Dendritic cell treated with granulocyte-macrophage colony-stimulating factor and Interleukin-4, amounts not matched to agents 40 ng/mL and 50 ng/mL, for 4 days (primary cell): ENCODE data around the gene AP4M1.
A peak's percentile ranks its signal among the peaks of the same experiment; 100 is the strongest.

ENCODE experiments used
- H3K27ac Mint-ChIP-seq: one replicate; pipeline ENCODE4 v1.8.0; 2022; ENCODE audit warnings: mild to moderate bottlenecking, mixed read lengths
- H3K27me3 Mint-ChIP-seq: one replicate; pipeline ENCODE4 v1.8.0; 2022; ENCODE audit warnings: mild to moderate bottlenecking, mixed read lengths
- H3K36me3 Mint-ChIP-seq: one replicate; pipeline ENCODE4 v1.8.0; 2022; ENCODE audit warnings: low read depth, mixed read lengths
- H3K4me1 Mint-ChIP-seq: one replicate; pipeline ENCODE4 v1.8.0; 2022; ENCODE audit warnings: low read depth, mixed read lengths
- H3K4me3 Mint-ChIP-seq: one replicate; pipeline ENCODE4 v1.8.0; 2022; ENCODE audit warnings: mild to moderate bottlenecking, moderate library complexity, mixed read lengths
- H3K9me3 Mint-ChIP-seq: one replicate; pipeline ENCODE4 v1.8.0; 2022; ENCODE audit warnings: mixed read lengths
- intact Hi-C: fragments of 100-400 bp; cut with micrococcal nuclease; formaldehyde crosslinking; loops from one replicate; pipeline ENCODE4 v1.15.0; 2022

The AP4M1 gene

DNA sequence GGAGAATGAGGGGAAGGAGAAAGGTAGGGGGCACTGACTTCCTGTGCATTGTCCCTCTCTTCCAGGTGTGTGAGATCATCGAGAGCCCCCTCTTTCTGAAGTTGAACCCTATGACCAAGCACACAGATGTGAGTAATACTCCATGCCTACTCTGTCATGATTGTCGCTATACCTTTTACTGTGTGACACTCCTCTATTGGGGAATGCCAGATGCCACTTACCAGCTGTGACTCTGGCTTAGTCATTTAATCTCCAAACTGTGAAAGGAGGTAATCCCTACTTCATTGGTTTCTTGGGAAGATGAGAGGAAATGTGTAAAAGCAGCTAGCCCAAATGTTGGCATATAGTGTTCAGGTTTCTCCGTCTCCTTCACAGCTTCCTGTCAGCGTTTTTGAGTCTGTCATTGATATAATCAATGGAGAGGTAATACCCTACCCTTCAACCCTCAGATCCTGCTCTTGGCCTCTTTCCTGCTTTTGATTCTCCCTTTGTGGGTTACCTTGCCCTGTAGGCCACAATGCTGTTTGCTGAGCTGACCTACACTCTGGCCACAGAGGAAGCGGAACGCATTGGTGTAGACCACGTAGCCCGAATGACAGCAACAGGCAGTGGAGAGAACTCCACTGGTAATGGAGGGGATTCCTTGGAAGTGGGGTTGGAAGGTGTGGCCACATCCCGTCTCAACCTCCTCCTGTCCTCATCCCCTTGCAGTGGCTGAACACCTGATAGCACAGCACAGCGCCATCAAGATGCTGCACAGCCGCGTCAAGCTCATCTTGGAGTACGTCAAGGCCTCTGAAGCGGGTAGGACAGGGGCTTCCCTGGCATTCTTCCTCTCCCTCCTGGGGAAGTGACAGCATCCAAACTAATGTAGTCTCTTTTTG, 10.7 kb upstream of the AP4M1 start:
- no peak overlapping the region for H3K27ac Mint-ChIP-seq
- no peak overlapping the region for H3K4me3 Mint-ChIP-seq
- intact Hi-C loops: no loop called here
- H3K9me3 Mint-ChIP-seq: no peaks in the 10 kb centered on the region
- H3K27me3 Mint-ChIP-seq: no peaks in the 10 kb centered on the region
- peaks cover 72% of the 10 kb centered on the region for H3K36me3 Mint-ChIP-seq
- peaks cover 36% of the 10 kb centered on the region for H3K4me1 Mint-ChIP-seq

DNA sequence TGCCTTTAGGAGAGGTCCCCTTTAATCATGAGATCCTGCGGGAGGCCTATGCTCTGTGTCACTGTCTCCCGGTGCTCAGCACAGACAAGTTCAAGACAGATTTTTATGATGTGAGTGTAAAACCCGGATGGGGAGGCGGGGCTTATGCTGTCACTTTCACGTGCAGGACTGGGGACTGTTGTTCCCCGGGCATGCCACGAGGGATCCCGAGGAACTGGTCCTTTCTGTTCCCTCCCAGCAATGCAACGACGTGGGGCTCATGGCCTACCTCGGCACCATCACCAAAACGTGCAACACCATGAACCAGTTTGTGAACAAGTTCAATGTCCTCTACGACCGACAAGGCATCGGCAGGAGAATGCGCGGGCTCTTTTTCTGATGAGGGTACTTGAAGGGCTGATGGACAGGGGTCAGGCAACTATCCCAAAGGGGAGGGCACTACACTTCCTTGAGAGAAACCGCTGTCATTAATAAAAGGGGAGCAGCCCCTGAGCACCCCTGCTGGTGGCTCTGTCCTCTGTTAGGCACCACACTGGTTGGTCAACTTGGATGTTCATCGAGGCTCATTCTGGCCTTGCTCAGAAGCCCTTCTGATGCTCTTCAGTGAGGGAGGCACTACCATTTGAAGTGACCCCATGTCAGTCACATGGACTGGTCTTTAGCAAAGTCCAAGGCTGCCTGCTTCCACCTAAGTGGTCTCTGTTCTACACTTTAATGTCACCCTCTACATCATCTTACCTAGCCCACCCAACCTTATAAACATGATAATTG, 9.8 kb upstream of the AP4M1 start:
- peaks cover 34% of the 10 kb centered on the region for H3K4me1 Mint-ChIP-seq
- intact Hi-C loops: no loop called here
- no peak overlapping the region for H3K27ac Mint-ChIP-seq
- H3K9me3 Mint-ChIP-seq: no peaks in the 10 kb centered on the region
- H3K27me3 Mint-ChIP-seq: no peaks in the 10 kb centered on the region
- peaks cover 80% of the 10 kb centered on the region for H3K36me3 Mint-ChIP-seq
- no peak overlapping the region for H3K4me3 Mint-ChIP-seq

GRCh38 chr7:100093054-100093453, 8.4 kb upstream of the AP4M1 start:
- no peaks in the 10 kb centered on the region for H3K27me3 Mint-ChIP-seq
- peaks cover 38% of the 10 kb centered on the region for H3K4me1 Mint-ChIP-seq
- no peaks in the 10 kb centered on the region for H3K9me3 Mint-ChIP-seq
- intact Hi-C loops: no loop called here
- no peak overlapping the region for H3K4me3 Mint-ChIP-seq
- H3K36me3 Mint-ChIP-seq: peaks cover 95% of the 10 kb centered on the region
- H3K27ac Mint-ChIP-seq: no peak overlapping the region

GRCh38 chr7:100093498-100093897, 7.9 kb upstream of the AP4M1 start:
- Mint-ChIP-seq H3K9me3 (no peaks in the 10 kb centered on the region), H3K4me3 (no peak overlapping the region), H3K27me3 (no peaks in the 10 kb centered on the region), H3K27ac (no peak overlapping the region), H3K36me3 (peaks cover 99% of the 10 kb centered on the region), H3K4me1 (peaks cover 42% of the 10 kb centered on the region)
- intact Hi-C loops: no loop called here

DNA sequence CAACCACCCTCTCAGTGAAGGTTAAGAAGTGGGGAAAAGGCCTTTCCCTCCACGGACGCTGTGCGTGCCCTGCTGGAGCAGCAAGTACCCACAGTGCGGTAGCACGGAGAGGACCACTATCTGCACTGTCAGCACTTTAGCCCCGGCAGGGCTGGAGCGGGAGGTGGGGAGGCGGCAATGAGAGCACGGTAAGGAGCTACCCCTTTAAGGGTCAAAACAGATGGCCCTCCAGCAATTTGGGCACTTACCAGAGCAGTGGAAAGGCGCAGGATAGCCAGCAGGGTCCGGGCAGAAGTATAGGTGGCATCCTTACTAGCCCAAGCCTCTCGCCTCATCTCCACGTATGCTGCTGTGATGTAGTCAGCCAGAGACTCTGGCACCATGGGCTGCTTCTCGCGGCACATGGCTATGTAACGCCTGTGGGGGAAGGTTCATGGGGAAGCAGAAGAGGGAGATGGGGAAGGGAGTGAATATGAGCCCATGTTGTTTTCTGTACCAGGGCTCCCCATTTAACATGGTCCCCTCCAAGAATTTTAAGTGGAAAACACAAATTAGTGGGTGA, 7.4 kb upstream of the AP4M1 start:
- Mint-ChIP-seq H3K9me3 (no peaks in the 10 kb centered on the region), H3K36me3 (peaks cover 100% of the 10 kb centered on the region), H3K4me3 (no peak overlapping the region), H3K4me1 (peaks cover 47% of the 10 kb centered on the region), H3K27ac (no peak overlapping the region), H3K27me3 (no peaks in the 10 kb centered on the region)
- intact Hi-C loops: no loop called here

- H3K27ac Mint-ChIP-seq: peak overlapping the region; percentile 10
- no peaks in the 10 kb centered on the region for H3K9me3 Mint-ChIP-seq
- H3K36me3 Mint-ChIP-seq: peaks cover 98% of the 10 kb centered on the region
- H3K4me3 Mint-ChIP-seq: no peak overlapping the region
- H3K4me1 Mint-ChIP-seq: peaks cover 45% of the 10 kb centered on the region
- intact Hi-C loops: no loop called here
- H3K27me3 Mint-ChIP-seq: no peaks in the 10 kb centered on the region
Measured at GRCh38 chr7:100095289-100095688, 6.2 kb upstream of the AP4M1 start.

DNA sequence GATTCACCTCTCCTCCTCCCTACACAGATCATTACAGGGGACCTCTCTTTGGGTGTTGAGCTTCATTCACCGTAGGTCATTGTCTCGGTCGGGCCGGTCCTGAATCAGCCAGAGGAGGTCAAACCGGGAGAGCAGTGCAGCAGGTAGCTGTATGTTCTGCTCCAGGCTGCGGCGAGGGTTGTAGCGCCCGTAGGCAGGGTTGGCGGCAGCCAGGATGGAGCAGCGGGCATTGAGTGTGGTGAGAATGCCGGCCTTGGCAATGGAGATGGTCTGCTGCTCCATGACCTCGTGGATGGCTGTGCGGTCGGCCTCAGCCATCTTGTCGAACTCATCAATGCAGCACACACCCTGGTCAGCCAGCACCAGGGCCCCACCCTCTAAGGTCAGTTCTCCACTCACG, 5.7 kb upstream of the AP4M1 start:
- Mint-ChIP-seq H3K27ac (peak overlapping the region; percentile 10), H3K9me3 (no peaks in the 10 kb centered on the region), H3K36me3 (peaks cover 94% of the 10 kb centered on the region), H3K4me1 (peaks cover 41% of the 10 kb centered on the region), H3K4me3 (no peak overlapping the region), H3K27me3 (no peaks in the 10 kb centered on the region)
- intact Hi-C loops: no loop called here

GRCh38 chr7:100098913-100099312, 2.5 kb upstream of the AP4M1 start:
- Mint-ChIP-seq H3K27me3 (no peaks in the 10 kb centered on the region), H3K4me3 (no peak overlapping the region), H3K4me1 (peaks cover 41% of the 10 kb centered on the region), H3K36me3 (peaks cover 83% of the 10 kb centered on the region), H3K27ac (peak overlapping the region; percentile 98), H3K9me3 (no peaks in the 10 kb centered on the region)
- intact Hi-C loops: no loop called here

GRCh38 chr7:100099452-100099851, 2.0 kb upstream of the AP4M1 start:
- Mint-ChIP-seq H3K27ac (peak overlapping the region; percentile 98), H3K27me3 (no peaks in the 10 kb centered on the region), H3K36me3 (peaks cover 83% of the 10 kb centered on the region), H3K4me1 (peaks cover 41% of the 10 kb centered on the region), H3K9me3 (no peaks in the 10 kb centered on the region), H3K4me3 (peak overlapping the region; percentile 93)
- intact Hi-C loops: no loop called here

DNA sequence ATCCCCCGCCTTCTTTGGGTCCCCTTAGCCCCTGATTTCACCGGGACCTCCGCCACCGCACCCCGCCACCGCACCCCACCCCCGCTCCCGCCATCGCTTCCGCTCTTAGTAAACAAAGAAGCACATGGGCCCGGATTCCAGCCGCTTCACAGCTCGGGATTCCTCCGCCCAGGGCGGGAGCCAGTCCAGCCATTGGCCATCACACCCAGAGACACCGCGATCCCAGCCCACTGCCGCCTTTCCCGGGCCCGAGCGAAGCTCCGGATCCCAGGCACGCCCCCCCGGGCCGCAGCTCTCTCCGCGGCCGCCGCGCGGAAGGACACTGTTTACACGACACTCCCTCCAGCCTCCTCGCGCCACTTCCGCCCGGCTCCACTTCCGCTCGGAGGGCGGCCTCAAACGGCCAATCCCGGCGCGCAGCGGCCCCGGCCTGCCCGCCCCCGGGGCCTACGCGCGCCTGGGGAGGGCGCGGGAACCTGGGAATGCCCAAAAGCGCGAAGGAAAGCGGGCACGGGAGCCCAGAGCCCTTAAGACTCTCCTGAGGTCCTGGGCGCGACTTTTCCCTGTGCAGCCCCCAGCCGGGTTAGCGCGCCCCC, 925 bp upstream of the AP4M1 start:
- no peaks in the 10 kb centered on the region for H3K9me3 Mint-ChIP-seq
- no peaks in the 10 kb centered on the region for H3K27me3 Mint-ChIP-seq
- H3K36me3 Mint-ChIP-seq: peaks cover 83% of the 10 kb centered on the region
- H3K4me3 Mint-ChIP-seq: peak overlapping the region; percentile 93
- peak overlapping the region; percentile 98 for H3K27ac Mint-ChIP-seq
- intact Hi-C loops: loop anchor here (2.0 kb wide), 3 partner anchors 18 to 26 kb away; partner anchors contain the start of genes CNPY4, MBLAC1, TAF6 and ZNF3
- peaks cover 37% of the 10 kb centered on the region for H3K4me1 Mint-ChIP-seq

GRCh38 chr7:100102950-100103840, 1.8 kb downstream of the AP4M1 start:
- H3K4me3 Mint-ChIP-seq: no peak overlapping the region
- intact Hi-C loops: no loop called here
- peaks cover 40% of the 10 kb centered on the region for H3K4me1 Mint-ChIP-seq
- H3K9me3 Mint-ChIP-seq: no peaks in the 10 kb centered on the region
- H3K27ac Mint-ChIP-seq: no peak overlapping the region
- H3K27me3 Mint-ChIP-seq: no peaks in the 10 kb centered on the region
- H3K36me3 Mint-ChIP-seq: peaks cover 83% of the 10 kb centered on the region

DNA sequence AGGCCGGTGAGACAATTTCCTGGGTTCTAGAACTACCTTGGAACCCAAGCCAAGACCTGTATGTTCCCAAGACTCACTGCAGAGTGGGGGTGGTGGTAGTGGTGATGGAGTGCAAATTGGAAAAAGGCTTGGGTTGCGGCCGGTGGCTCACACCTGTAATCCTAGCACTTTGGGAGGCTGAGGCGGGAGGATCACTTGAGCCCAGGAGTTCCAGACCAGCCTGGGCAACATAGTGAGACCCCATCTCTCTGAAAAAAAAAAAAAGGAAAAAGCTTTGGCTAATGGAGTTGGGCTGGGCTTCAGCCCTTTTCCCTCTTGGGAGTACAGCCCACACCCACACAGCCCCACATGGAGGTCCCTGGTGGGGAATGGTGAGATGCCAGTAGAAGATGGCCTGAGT, 4.1 kb downstream of the AP4M1 start:
- Mint-ChIP-seq H3K27ac (no peak overlapping the region), H3K27me3 (no peaks in the 10 kb centered on the region), H3K9me3 (no peaks in the 10 kb centered on the region), H3K36me3 (peaks cover 87% of the 10 kb centered on the region), H3K4me1 (peaks cover 20% of the 10 kb centered on the region), H3K4me3 (no peak overlapping the region)
- intact Hi-C loops: no loop called here

- H3K27me3 Mint-ChIP-seq: no peaks in the 10 kb centered on the region
- H3K36me3 Mint-ChIP-seq: peaks cover 90% of the 10 kb centered on the region
- H3K4me1 Mint-ChIP-seq: peaks cover 20% of the 10 kb centered on the region
- no peak overlapping the region for H3K4me3 Mint-ChIP-seq
- peak overlapping the region; percentile 15 for H3K27ac Mint-ChIP-seq
- intact Hi-C loops: no loop called here
- no peaks in the 10 kb centered on the region for H3K9me3 Mint-ChIP-seq
Measured at GRCh38 chr7:100106633-100107032, 5.2 kb downstream of the AP4M1 start.
